HG03196 (cell line): ENCODE measurements around the gene ELOVL4.
A peak's percentile ranks its signal among the peaks of the same experiment; 100 is the strongest.

Experiments used
- ATAC-seq: cut with Tn5 transposase; IDR thresholded peaks from one replicate; pipeline ENCODE4 v1.9.1; 2021; ENCODE audit not compliant: unreplicated experiment

ELOVL4 gene

GRCh38 chr6:79913369-79913768 is 34.0 kb downstream of the ELOVL4 start:
- ATAC-seq: no peak

DNA sequence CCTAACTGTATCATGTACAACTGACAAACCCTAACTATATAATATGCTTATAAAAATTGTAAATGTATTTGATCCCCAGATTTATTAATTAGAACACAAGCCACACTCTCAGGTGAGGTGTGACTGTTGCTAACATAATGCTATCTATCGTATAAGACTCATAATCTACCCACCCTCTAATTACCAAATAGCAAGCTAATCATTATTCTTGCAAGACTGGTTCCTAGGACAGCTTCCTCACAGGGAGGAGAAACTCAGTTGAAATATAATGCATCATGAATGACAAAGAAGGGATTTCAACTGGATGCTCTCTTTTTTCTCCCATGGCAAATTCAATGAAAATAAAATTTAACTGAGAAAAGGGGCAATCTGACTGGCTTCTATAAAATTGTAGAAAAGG is 35.4 kb downstream of the ELOVL4 start:
- ATAC-seq: no peak

DNA sequence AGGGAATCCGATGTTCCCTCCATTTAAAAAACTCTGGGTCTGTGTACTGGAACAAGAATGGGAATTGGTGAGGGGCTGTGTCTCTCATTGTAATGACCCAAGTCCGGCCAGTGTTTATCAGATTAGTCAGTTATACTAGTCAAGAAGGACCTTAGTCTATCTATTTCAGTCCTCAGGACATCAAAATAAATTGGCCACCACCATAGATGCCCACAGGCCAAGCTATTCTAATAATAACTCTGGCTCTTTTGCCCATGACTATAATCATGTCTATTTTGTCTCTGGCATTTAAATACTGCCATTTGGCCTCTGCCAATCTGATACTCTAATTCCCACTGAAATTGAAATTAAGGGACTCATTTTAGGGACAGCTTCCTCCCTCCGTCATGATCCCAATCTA is 37.8 kb downstream of the ELOVL4 start:
- no peak for ATAC-seq

GRCh38 chr6:79902046-79902445 is 45.3 kb downstream of the ELOVL4 start:
- ATAC-seq: no peak

GRCh38 chr6:79898076-79898475 is 49.3 kb downstream of the ELOVL4 start:
- ATAC-seq: no peak

GRCh38 chr6:79896075-79896449 is 51.3 kb downstream of the ELOVL4 start:
- ATAC-seq: no peak

DNA sequence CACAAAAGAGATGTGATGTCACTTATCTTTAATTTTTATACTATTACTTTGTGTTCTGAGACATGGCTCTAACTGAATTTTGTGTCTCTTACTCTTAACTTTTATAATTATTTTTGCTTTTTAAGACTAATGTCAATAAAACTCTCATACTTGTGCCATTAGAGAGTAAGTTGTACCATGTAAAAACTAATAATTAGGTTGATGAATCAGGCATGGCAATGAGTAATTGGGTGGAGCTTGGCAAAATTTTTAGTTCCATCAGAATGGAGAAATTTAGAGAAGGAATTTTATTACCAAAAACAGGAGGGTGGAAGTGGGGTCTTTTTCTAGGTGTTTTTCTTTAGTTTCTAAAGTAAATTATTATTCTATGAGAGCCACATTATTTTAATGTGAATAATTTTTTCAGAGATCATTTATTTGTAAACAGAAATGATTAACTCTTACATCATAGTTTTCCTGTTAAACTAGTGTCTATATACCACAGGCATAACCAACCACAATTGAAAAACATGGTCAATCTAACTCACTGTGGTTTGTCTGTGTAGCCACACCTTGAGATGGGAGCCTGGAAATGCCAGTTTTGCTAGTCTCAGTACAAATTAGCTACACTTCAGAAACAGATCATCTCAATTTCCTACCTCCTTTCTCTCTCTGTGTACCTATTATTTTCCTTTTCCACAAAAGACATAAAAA is 51.8 kb downstream of the ELOVL4 start:
- no peak for ATAC-seq

DNA sequence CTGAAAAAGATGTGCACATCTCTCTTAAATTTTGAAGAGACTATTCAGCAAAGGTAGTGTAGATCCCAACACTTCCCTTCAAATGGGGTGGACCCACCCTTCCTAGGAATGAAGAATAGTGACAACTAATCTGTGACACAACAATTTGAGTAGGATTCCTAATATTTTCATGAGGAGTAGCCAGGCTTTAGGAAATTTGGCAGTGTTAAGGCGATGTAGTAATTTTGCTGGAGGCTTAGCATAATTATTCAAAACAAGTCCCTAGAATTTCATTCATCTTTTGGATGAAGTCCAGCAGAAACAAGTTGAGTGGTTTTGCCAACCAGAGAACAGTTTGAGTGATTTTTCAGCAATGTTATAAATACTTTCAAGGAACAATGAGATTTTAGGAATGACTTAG is 52.4 kb downstream of the ELOVL4 start:
- no peak for ATAC-seq

- ATAC-seq: no peak
These were observed 58.8 kb downstream of the ELOVL4 start for GRCh38 chr6:79888587-79888986.

DNA sequence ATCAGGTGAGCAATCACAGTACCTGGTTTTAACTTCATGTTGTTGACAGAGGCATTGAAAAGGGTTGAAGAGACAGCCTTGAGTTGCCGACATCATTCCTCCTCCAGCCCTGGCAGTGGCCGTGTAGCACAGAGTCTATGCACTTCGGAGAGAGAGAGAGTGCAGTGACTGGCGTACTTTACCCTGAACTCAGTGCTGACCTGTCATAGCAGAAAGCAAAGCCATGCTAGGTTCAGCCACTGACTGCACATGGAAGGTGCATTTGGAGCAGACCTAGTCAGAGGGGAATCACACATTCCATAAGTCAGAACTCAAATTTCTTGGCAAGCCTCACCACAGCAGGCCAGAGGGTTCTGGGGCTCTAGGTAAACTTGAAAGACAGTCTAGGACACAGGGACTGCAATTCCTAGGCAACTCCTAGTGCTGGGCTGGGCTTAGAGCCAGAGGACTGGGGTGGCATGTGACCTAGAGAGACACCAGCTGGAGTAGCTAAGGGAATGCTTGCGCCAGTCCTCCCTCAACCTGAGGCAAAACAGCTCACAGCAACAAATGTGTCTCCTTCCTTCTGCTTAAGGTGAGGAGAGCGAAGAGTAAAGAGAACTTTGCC is 69.1 kb downstream of the ELOVL4 start:
- no peak for ATAC-seq

DNA sequence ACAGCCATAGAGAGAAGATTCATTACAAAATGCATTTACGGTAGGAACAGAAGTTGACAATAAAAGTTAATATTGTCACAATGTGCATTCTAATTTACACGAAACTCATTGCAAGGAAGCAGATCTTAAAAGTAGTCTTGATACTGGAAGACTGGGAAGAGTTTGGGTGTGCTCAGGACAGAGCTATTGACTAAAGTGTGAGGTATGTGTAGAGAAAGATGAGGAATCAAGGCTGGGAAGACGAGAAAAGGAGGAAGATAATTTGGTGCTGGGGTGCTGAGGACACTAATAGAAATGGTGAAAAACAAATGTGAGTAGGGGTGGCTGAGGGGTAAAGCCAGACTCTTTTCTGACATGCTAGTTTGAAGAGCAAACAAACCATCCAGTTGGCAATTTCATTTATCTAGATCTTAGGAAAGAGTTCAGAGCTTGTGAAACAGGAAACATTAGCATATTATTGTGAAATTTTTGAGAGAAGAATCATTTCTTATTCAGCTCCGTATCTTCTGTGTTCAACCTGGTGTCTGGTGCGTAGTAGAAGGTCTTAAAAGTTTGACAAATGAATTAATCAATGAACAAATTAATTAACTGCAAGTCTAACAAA is 72.7 kb downstream of the ELOVL4 start:
- no peak for ATAC-seq

DNA sequence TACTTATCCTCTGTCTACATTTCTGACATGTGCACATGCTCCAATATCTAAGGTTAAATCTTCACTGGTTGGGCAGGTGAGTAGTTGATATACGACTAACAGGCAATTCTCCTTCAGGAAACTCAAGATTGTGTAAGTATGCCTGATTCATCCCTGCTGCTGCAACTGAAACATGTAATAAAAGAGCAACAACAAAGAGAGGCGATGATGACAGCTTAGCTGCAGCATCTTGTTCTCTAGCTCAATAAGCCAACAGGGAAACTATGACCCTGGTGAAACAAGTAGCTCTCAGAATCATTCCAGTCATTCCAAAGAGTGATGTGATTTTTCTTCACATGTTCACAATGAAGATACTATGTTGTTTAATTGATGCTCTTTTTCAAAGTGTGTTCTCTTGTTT is 74.4 kb downstream of the ELOVL4 start:
- ATAC-seq: no peak

- ATAC-seq: no peak
These were observed 75.0 kb downstream of the ELOVL4 start for GRCh38 chr6:79872303-79872702.

DNA sequence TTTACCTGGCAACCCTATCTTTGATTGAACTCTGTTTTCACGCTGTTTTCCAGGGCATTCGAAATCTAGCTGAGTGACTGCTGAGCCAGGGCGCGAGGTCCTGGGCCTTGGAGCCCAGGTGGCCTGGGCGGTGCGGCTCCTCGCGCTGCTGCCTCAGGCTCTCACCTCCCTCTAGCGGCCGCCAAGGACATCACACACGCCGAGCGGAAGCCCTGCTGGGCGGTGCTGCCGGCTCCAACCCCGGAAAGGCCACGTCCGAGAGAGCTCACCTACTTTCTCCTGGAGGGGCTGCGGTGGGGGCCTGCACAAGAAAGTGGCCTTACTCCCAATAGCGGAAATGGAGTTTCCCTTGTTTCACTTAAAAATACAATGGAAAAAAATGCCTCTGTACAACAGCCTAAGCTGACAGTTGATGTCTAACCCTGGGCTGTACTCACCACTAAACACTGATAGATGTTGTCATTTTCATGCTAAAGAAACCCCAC is 77.7 kb downstream of the ELOVL4 start:
- ATAC-seq: peak; percentile 100

DNA sequence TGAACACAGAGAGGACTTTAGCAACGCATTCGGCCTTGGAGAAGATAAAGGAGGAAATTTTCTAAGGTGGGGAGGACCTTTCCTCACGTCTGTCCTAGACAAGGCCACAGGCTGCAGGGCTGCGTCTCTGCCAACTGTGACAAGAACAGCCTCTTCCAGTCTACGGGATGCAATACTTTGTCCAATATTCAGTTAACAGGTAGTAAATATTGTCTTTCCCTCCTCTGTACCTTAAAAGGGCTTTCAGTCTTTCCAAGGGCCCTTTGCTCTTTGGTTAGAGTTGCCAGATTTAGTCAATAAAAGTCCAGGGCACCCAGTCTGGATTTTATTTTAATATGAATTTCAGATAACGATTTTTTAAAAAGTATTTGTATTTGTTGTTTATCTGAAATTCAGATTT is 78.2 kb downstream of the ELOVL4 start:
- no peak for ATAC-seq

DNA sequence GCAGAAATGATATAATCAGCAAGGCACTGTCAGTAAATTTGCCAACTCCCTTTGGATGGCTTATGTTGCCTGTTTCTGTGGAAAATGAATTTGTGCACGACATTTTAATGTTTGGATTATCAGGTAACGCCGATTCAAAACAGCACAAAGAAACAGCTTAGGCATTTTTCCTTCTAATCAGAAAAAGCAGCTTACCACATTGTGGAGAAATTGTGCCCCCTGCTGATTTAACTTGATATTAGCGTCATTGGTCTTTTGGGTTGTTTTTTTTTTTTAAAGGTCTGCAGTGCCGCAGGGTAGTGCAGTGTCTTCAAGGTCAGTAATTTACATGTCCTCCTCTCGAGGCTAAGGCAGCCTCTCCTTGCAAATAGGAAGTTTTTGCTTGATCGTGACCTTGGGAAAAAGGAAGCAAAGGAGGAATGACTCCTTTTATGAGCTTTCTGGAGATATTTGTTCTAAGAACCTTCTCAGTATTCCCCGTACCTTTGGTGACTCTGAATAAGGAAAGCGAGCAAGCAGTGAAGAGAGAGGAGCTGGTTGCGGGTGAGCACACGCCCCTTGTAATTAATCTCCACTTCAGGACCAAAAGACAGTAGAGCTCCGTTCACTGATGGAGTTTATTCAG is 79.1 kb downstream of the ELOVL4 start:
- ATAC-seq: peak; percentile 41
